Nephron progenitor cell (in vitro differentiated cells): ENCODE measurements around the gene VIPR2.

ENCODE experiments used
- DNase-seq: peaks from one replicate; pipeline ENCODE4 v3.0.0; 2021
- H3K27ac Mint-ChIP-seq: 2 replicates; pipeline ENCODE4 v1.8.0; 2021; ENCODE audit warnings: mild to moderate bottlenecking, moderate library complexity, mixed read lengths
- H3K27me3 Mint-ChIP-seq: 2 replicates; pipeline ENCODE4 v1.8.0; 2021; ENCODE audit warnings: mild to moderate bottlenecking, low read depth, mixed read lengths; ENCODE audit not compliant: poor library complexity
- H3K36me3 Mint-ChIP-seq: 2 replicates; pipeline ENCODE4 v1.8.0; 2021; ENCODE audit warnings: low read depth, mixed read lengths
- H3K4me1 Mint-ChIP-seq: 2 replicates; pipeline ENCODE4 v1.8.0; 2021; ENCODE audit warnings: mixed read lengths
- H3K4me3 Mint-ChIP-seq: 2 replicates; pipeline ENCODE4 v1.8.0; 2021; ENCODE audit warnings: mild to moderate bottlenecking, moderate library complexity, mixed read lengths
- H3K9me3 Mint-ChIP-seq: 2 replicates; pipeline ENCODE4 v1.8.0; 2021; ENCODE audit warnings: mild to moderate bottlenecking, moderate library complexity, mixed read lengths
- TF ChIP-seq, protein P1 (sequence below): fragments of 200-600 bp; sonication (generic); IDR thresholded peaks from 2 replicates; pipeline ENCODE4 v1.5.0; 2021; ENCODE audit warnings: antibody characterized with exemption

Gene VIPR2

DNA sequence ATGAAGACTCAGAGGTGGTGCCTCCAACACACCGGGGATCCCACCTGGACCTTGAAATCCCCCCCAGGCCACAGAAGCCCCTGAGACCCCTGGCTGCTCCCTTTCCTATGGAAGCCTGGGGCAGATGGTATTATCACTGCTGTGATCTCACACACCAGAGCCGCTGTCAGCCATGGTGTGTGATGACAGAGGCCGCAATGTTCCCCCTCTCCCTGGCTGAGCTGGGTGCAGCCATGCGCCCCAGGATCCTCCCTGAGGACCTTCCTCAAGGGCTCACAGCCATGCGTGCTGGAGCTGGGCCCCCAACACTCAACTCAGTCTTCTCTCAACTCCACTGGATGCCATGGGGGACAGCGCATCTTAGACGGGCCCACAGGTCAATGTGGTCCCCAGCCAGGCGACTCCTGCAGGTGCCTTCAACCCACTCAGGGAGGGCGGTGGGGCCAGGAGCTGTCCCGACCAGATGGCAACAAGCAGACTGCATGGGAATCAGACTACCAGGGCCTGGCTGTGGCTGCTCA, 44.9 kb downstream of the VIPR2 start:
- Mint-ChIP-seq H3K4me3 (no peak overlapping the region), H3K27ac (no peak overlapping the region), H3K36me3 (peaks cover 8% of the 10 kb centered on the region), H3K9me3 (peaks cover 12% of the 10 kb centered on the region), H3K27me3 (peaks cover 19% of the 10 kb centered on the region), H3K4me1 (peaks cover 15% of the 10 kb centered on the region)
- TF ChIP-seq, protein P1, sequence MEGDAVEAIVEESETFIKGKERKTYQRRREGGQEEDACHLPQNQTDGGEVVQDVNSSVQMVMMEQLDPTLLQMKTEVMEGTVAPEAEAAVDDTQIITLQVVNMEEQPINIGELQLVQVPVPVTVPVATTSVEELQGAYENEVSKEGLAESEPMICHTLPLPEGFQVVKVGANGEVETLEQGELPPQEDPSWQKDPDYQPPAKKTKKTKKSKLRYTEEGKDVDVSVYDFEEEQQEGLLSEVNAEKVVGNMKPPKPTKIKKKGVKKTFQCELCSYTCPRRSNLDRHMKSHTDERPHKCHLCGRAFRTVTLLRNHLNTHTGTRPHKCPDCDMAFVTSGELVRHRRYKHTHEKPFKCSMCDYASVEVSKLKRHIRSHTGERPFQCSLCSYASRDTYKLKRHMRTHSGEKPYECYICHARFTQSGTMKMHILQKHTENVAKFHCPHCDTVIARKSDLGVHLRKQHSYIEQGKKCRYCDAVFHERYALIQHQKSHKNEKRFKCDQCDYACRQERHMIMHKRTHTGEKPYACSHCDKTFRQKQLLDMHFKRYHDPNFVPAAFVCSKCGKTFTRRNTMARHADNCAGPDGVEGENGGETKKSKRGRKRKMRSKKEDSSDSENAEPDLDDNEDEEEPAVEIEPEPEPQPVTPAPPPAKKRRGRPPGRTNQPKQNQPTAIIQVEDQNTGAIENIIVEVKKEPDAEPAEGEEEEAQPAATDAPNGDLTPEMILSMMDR: no peak
- DNase-seq: no peak

- Mint-ChIP-seq H3K9me3 (peaks cover 12% of the 10 kb centered on the region), H3K36me3 (peaks cover 8% of the 10 kb centered on the region), H3K4me3 (no peak overlapping the region), H3K27ac (no peak overlapping the region), H3K27me3 (peaks cover 23% of the 10 kb centered on the region), H3K4me1 (peaks cover 22% of the 10 kb centered on the region)
- DNase-seq: no peak
- TF ChIP-seq, protein P1: no peak
Observed at GRCh38 chr7:159098811-159099655, 45.6 kb downstream of the VIPR2 start.

DNA sequence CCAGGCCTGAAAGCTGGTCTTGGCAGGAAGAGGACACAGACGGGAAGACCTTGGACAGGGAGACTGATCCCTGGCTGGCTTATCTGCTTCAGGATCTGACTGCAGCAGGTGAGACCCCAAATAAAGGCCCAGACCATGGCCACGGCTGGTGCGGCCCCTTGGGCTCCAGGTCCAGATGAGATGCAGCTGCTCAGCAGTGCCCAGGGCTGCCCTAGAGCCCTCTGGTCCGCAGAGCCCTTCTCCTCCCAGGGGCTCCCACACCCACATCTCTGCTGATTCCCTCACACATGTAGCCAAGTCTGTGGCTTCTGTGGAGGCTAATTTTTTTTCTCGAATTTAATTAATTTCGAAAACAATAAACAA, 46.3 kb downstream of the VIPR2 start:
- no peak for DNase-seq
- TF ChIP-seq, protein P1: no peak
- H3K9me3 Mint-ChIP-seq: peaks cover 12% of the 10 kb centered on the region
- no peak overlapping the region for H3K27ac Mint-ChIP-seq
- H3K27me3 Mint-ChIP-seq: peaks cover 18% of the 10 kb centered on the region
- peaks cover 28% of the 10 kb centered on the region for H3K4me1 Mint-ChIP-seq
- peaks cover 8% of the 10 kb centered on the region for H3K36me3 Mint-ChIP-seq
- no peak overlapping the region for H3K4me3 Mint-ChIP-seq

DNA sequence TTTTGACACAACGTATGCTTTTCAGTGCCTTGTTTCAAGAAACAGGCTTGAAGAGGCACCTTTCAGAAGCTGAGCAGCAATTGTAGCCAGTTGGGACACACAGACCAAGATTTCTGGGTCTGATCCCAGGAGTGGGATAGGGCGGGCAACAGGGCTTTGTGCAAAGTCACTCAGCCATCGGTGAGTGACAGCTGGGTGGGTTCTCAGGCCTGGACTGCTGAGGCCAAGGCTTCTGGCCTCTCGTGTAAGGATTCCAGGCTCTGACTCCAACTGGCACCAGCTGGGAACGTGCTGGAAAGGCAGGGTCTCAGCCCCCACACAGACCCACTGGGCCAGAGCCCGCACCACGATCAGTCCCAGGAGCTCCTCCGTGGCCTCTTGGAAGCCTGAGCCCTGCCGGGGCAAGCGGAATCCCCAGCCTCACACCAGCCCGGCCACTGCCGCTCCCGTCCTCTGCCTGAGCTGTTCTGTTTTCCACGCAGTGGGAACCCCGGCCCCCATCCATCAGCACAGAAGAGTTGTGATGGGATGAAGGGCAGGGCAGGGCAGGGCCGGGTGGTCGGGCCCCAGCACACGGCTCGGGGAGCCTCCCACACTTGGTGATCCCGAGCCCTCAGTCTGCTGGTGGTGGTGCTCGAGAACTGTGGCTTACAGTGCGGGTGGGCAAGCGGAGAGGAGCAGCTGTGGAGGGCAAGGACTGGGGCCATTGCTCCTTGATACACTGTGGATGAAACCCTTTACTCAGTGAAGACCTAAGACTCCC, 46.8 kb downstream of the VIPR2 start:
- peaks cover 14% of the 10 kb centered on the region for H3K27me3 Mint-ChIP-seq
- DNase-seq: no peak
- no peak overlapping the region for H3K27ac Mint-ChIP-seq
- TF ChIP-seq, protein P1: no peak
- peaks cover 12% of the 10 kb centered on the region for H3K9me3 Mint-ChIP-seq
- H3K4me3 Mint-ChIP-seq: no peak overlapping the region
- H3K4me1 Mint-ChIP-seq: peaks cover 34% of the 10 kb centered on the region
- peaks cover 8% of the 10 kb centered on the region for H3K36me3 Mint-ChIP-seq

DNA sequence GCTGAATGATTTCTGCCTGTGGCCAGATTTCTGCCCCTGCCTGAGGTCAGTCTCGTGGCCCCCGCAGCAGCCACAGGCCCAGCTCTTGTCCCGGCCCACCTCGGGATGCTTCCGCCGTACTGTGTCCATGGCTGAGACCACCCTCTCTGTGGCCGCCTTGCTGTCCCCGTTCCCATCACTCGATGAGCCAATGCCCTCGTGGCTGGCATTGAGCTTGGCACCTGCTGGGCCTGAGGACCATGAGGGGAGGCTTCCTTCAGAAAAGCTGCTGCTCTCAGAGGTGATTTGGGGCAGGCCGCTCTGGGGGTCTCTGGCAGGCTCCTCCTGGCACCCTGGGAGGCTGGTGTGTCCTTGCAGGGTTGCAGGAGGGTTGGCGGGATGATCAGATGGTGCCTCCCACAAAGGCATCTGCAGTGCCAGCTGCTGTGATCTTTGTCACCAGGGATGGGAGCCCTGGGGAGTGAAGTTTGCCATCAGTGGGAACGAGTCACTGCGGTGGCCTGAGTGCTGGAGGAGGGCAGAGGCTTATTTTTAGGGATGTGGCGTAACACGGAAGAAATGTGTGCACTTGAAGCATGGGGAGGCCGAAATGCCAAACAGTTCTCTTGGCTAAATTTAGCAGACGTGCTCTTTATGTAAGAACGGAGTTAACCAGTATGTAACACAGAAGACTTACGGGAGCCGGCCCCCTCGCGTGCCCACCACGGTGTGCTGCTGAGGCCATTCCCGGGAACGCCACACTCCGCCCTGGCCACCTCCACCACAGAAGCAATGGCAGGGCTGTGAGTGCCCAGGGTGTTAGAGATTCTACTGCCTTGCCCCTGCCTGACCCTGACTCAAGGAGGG, 47.7 kb downstream of the VIPR2 start:
- TF ChIP-seq, protein P1: no peak
- DNase-seq: no peak
- Mint-ChIP-seq H3K27me3 (peaks cover 14% of the 10 kb centered on the region), H3K27ac (no peak overlapping the region), H3K4me1 (peaks cover 30% of the 10 kb centered on the region), H3K36me3 (peaks cover 3% of the 10 kb centered on the region), H3K9me3 (peaks cover 7% of the 10 kb centered on the region), H3K4me3 (no peak overlapping the region)
